HS-27A (cell line): ENCODE measurements around the gene IMMP2L.
"Not testable (repeated sequence)": the region's sequence is repeated elsewhere in the genome, so short reads cannot be mapped to it uniquely, and the experiment has no call there.

Source experiments
- DNase-seq: peaks from one replicate; pipeline ENCODE4 v3.0.0-alpha.2; 2012; ENCODE audit warnings: low read depth, missing footprints

The IMMP2L gene

DNA sequence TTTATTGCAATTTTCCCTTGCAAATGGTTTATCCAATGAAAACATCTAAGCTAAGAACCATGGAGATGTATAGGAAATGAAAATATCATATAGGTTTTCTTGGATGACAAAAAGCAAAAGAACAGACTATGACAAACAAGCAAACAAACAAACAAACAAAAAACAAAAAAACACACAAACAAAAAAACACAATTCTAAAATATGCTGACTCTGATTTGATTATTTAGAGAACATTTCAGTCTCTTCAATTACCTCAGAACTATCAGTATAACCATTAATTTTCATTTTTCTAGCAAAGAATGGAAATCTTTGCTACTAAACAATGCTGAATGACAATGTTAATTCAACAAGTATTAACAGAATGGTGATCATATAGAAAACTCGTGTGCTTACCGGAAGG is 840.9 kb downstream of the IMMP2L start:
- no peak for DNase-seq

DNA sequence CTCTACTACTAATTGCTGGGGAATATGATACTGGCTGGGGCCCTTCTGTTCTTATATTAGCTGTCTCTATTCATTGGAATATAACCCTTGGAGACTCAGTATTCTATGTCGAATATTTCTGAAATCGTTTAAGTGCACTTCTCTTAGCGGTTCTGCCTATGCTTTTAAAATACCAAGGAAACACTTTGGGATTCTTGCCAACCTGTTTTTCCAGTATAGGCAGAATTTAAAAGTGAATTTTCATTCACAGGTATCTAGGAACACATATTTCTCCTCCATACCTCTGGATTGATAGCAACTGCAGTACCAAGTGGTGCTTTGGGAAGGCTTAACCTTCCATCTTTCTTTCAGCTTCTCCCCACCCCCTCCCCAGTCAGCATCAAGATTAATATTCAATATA is 841.7 kb downstream of the IMMP2L start:
- no peak for DNase-seq

DNA sequence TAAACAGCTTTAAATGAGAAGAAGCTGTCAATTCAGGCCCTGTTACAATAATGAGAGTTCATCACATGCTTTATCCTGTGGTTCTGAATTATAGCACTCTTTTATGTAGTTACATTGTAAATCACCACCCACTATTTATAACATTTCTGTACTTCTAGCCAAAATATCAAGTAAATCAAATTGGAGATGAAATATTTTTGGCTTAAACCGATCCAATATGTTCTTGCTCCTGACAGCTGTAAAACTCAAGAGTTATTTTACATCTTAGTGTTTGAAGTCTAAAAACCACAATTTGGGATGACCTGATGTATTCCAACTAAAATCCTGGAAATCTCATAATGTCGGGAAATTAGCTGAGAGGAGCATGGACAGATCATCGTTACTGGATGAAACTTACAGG is 842.6 kb downstream of the IMMP2L start:
- DNase-seq, result no peak

DNA sequence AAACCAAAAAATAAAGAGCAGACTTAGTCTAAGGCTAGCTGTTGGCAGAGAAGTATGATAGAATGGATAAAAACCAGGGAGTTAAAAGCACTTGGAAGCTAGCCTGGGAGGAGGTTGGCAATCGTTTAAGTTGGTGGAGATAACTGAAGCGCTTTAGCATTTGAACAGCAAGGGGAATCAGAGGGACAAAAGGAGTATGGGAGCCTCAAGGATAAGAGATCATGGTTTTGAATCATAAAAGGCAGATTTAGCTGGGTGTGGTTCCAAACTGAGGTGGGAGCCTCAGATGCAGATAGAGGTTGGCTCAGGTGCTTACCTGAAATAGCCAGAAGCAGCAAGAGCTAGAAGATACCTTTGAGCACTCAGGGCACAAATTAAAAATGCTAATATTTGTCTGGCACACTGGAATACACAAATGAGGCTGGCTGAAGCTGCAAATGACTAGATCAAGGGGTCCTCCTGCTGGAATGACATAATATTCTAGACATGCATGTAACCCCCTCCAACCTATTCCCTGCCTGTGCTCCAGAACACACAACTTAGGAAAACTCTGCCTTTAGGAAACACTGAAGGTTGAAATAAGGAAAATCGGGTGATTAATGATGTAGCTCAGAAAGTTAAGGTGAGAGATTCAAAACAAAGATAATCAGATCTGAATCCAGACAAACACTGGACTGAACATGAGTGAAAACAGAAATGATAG is 843.6 kb downstream of the IMMP2L start:
- no peak for DNase-seq

GRCh38 chr7:110704225-110704624 is 858.1 kb downstream of the IMMP2L start:
- DNase-seq, result no peak

GRCh38 chr7:110698576-110698975 is 863.7 kb downstream of the IMMP2L start:
- no peak for DNase-seq

DNA sequence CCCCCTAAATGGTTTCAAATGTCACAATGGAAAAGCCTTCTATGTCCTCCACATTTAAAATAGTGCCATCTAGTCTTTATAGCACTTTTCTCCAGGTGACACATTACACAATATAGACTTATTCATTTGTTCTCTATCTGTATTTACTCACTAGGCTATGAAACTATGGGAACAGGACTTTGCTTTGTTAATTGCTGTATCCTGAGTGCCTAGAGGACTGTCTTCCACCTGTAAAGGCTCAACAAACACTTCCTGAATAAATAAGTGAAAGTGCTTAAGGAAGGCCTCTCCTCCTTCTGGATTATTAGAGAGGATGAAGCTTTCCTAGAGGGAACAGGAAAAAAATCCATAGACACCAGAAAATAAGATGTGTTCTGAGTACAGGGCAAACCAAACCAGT is 868.9 kb downstream of the IMMP2L start:
- DNase-seq, result no peak

- no peak for DNase-seq
Observed at GRCh38 chr7:110688908-110689307, 873.4 kb downstream of the IMMP2L start.

GRCh38 chr7:110685899-110686298 is 876.4 kb downstream of the IMMP2L start:
- no peak for DNase-seq

DNA sequence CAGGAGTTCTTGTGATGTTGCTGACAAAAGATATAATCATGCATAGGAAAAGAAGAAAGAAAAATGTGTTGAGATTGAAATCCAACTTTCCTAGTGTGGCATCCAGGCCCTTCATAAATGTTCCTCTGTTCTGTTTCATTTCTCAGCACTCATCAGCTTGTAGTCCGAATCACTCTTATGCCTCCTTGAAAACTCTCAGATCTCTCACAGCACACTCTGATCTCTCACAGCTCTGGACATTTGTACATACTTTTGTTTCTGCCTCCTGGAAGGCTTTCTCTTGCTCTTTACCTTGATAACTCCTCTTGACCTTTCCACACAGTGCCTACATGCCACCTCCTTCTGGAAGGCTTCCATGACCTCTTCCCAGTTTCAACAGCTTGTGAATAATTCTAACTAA is 880.4 kb downstream of the IMMP2L start:
- no peak for DNase-seq

GRCh38 chr7:110677405-110677804 is 884.9 kb downstream of the IMMP2L start:
- no peak for DNase-seq

- no peak for DNase-seq
Observed at GRCh38 chr7:110676785-110677184, 885.5 kb downstream of the IMMP2L start.

- no peak for DNase-seq
Observed at GRCh38 chr7:110675383-110676103, 886.7 kb downstream of the IMMP2L start.

GRCh38 chr7:110673148-110673547 is 889.1 kb downstream of the IMMP2L start:
- no peak for DNase-seq

DNA sequence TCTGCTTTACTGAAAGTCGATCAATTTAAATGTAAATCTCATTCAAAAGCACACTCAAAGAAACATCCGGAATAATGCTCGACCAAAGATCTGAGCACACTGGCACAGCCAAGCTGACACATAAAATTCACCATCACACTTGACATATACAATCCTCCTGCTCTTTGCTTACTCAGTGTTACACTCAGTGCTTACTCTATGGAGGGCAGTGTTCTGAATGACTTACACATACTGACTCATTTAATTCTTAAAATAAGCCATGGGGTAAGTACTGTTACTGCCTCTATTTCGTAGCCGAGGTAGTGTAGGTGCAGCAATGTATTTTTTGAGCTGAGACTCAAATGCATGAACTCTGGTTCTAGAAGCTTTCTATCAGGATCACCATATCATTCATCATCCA is 892.9 kb downstream of the IMMP2L start:
- DNase-seq, result no peak

- no peak for DNase-seq
Observed at GRCh38 chr7:110664803-110665202, 897.5 kb downstream of the IMMP2L start.

- DNase-seq, result not testable (repeated sequence)
Observed at GRCh38 chr7:110660637-110661036, 901.7 kb downstream of the IMMP2L start.

DNA sequence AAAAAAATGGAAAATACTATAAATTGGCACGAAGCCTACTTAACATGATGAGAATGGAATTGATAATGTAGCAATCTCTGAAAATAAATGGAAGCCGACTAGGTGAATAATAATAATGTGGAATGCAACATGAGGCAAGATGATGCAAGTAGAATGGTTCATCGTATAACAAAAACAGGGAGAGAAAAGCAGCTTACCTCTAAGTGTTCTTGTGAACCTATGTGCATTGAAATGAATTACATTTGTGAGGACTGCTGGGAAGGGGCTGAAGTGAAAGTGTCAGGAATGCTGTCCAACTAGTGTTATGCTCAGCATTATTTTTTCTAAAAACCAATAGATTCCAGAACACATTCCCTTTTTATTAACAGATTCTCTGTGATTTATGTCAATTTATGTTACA is 912.0 kb downstream of the IMMP2L start:
- DNase-seq, result no peak

- no peak for DNase-seq
Observed at GRCh38 chr7:110647266-110647665, 915.0 kb downstream of the IMMP2L start.

- DNase-seq, result no peak
Observed at GRCh38 chr7:110646804-110647203, 915.5 kb downstream of the IMMP2L start.

GRCh38 chr7:110645616-110646015 is 916.7 kb downstream of the IMMP2L start:
- no peak for DNase-seq

- DNase-seq, result no peak
Observed at GRCh38 chr7:110645060-110645459, 917.2 kb downstream of the IMMP2L start.

DNA sequence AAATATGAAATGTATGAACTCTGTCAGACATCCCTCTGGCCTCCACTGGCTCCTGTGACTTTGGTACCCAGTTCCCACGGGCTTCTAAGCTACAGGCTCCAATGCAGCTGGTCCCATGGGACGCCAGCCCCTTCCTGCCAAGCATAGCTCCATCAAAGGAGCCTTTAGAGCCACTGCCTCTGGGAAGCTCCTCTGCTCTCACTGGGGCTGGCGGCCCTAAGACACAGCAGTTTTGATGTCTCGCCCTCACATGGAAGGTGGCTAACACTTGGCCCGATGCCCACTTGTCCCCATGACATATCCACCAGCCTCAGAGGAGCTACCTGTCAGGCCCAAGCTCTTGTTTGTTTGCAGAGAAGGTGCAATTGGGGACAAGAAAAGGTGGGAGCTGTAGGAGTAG is 925.0 kb downstream of the IMMP2L start:
- DNase-seq, result no peak

- no peak for DNase-seq
Observed at GRCh38 chr7:110633313-110633712, 929.0 kb downstream of the IMMP2L start.
